ENCODE results near the gene GSTA2.
"Not testable (repeated sequence)": the region's sequence is repeated elsewhere in the genome, so short reads cannot be mapped to it uniquely, and the experiment has no call there.

The GSTA2 gene
- 0 reads per million in 4 donors for total RNA-seq

DNA sequence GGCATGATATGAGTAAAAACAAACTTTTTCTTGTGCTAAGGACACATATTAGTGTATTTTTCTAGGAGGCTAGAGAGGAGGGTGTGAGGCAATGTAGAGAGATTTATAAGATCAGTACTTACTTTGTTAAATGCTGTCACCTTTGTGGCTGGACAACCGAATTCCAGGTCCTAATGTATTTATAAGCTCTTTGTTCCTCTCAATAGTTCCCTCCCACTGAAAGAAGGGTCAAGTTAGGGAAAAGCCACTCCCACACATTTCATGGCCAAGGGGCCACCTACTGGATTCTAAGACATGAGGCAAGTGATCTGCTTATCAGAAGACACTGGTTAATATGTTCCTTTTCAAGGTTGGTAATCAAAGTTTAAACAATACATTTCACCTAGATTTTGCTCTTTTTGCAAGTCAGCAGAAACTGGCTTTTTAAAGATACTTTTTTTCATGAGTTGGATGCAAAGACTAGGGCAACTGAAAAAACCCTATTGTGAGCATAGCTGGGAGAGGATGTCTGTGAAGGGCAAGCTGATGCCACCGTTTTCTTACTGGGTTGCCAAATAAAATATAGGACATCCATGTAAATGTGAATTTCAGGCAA, at the start of gene GSTA2:
TSS of gene GSTA2 (minus strand) at position 154 of the 595 bp plus-strand sequence. CDS start 5,528 bp downstream, outside the sequence.
- not testable (repeated sequence) for DNase-seq

DNA sequence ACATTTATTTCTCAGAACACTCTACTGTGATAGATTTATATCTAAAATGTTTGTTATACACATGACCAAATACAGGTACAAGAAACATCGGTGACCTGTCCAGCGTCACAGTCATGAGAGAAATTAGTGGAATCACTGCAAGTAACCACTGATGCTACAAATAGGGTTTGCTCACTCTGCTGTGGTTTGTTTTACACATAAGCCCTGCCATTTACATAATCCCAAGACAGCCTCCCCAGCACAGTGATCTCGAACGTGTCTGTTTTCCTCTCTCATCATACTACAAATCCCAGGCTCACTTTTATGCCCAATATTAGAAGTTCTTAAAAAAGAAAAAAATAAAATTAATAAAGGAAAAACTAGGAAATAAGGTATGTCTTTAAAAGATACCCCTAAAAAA, 46.5 kb upstream of the GSTA2 start:
- DNase-seq, result not testable (repeated sequence)

DNA sequence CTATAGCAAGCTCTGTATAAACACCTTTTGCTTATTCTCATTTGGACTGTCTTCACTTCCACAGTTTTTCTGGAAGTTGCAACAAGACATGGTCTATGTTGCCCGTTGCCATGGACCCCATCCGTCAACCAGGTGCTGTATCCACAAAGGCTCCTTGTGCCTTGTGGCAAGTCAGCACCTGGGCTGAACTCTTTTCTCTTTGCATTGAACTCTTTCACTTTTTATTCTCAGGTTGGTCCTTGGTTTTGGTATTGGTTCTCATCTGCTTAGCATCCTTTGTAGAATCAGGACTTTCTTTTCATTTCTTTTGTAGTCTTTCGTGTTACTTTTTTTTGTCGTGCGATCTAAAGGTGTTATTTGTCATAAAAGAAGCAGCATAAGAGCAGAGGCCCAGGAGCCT, 45.4 kb upstream of the GSTA2 start:
- DNase-seq, result no peak

DNA sequence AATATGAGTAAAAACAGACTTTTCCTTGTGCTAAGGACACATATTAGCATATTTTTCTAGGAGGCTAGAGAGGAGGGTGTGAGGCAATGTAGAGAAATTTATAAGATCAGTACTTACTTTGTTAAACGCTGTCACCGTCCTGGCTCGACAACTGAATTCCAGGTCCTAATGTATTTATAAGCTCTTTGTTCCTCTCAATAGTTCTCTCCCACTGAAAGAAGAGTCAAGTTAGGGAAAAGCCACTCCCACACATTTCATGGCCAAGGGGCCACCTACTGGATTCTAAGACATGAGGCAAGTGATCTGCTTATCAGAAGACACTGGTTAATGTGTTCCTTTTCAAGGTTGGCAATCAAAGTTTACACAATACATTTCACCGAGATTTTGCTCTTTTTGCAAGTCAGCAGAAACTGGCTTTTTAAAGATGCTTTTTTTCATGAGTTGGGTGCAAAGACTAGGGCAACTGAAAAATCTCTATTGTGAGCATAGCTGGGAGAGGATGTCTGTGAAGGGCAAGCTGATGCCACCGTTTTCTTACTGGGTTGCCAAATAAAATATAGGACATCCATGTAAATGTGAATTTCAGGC, 40.5 kb upstream of the GSTA2 start, which contains the start of gene GSTA1:
TSS of gene GSTA1 (minus strand) at position 149 of the 588 bp plus-strand sequence. CDS start 4,549 bp downstream, outside the sequence.
- DNase-seq, result not testable (repeated sequence)

DNA sequence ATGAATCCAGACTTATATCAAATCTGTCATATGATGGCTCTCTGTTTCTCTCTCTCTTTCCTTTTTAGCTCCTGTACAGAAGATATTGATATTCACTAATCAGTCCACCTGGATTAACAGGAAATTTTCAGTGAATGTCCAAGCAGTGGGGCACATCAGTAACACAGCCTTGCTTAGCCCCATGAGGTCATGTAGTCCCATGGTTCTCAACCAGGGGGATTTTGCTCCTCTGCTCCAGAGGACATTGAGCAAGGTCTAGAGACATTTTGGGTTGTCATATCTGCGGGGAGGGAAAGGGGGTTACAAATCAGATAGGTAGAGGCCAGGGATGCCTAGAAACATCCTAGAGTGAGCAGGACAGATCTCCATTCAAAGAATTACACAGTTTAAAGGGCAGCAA, 39.5 kb upstream of the GSTA2 start:
- no peak for DNase-seq

DNA sequence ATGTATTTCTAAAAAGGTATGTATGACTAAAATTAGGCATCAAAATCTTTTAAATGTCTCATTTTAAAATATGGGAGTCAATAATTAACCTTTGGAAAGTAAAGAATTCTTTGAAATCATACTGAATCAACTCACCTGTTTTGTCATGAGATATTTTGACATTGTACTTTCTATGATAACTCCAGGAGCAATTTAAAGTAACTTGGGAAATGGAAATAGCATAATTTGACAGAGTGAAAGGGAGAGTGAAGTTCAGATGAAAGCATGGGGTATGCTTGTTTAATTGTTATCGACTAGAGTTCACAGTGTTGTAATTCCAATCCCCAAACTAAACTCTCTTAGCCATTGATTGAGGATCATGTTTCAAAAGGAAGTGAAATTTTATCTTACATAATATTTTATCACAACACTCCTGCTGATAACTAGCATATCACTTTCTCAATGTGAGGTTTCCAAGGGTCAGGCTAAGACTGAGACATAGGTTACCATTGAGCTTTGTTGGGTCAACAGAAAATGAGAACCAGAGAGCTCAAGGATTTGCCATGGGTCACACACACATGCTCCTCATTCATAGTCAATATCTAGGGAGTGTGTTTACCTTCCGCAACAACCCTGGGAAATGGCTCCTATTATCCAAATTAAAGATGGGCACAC, 38.0 kb upstream of the GSTA2 start:
- DNase-seq, result no peak

DNA sequence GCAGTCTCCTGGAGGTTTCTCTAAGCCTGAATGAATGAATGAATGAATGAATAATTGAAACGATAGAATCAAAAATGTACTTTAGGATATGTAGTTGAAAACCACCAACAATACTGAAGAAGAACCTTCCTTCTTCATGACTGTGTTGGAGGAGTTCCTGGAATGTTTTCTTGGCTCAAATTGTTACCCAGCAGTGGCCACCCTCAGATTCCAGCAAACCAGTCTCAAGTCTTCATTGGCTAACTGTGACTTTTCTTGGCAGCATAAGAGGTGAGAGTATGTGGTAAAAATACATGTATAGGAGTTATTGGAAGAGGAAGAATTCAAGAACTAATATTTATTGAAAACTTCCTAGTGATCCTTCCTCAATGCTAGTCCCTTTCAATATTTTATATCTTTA, 36.0 kb upstream of the GSTA2 start:
- not testable (repeated sequence) for DNase-seq

DNA sequence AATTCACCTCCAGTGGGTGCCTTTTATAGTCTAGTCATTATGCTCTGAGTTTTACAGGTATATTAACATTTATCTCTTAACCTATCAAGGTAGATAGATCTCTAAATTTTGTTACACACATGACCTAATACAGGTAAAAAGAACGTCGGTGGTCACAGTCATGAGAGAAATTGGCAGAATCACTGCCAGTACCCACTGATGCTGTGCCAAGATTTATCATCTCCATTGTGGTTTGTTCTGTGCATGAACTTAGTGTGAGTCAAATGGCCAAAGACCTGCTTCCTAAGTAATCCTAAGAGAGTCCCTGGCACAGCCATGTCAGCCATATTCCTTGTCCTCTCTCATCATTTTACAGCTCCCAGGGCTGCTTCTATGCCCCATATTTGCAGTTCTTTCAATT, 31.1 kb upstream of the GSTA2 start:
- not testable (repeated sequence) for DNase-seq

DNA sequence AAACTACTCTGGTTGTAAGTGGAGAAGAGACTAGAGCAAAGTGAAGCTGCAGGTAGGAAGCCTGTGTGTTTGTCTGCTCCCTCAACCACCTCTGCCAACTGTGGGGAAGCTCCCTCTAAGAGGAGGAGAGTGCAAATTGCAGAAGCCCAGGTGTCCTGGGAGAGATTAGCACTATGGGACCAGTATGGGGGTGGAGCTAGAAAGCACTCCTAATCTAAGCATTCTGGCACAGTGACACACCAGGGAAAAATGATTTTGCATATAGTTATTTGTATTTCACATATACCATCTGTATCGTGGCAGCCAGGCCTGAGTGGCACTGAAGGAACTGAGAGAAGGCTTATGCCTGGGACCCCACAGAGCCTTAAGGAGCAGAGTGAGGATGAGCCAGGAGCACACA, 27.6 kb upstream of the GSTA2 start:
- DNase-seq, result no peak

DNA sequence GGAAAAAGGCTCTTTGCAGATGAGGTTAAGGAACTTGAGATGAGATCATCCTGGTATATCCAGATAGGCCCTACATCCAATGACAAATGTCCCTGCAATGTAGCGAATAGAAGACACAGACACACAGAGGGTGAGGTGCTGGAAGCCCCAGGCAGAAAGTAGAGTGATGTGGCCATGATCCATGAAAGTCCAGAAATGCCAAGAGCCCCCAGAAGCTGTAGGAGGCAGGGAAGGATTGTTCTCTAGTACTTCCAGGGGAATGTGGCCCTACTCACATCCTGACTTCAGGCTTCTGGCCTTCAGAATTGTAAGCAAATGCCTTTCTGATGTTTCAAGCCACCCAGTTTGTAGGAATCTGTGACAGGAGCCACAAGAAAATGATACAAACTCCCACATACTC, 26.4 kb upstream of the GSTA2 start:
- DNase-seq, result not testable (repeated sequence)

DNA sequence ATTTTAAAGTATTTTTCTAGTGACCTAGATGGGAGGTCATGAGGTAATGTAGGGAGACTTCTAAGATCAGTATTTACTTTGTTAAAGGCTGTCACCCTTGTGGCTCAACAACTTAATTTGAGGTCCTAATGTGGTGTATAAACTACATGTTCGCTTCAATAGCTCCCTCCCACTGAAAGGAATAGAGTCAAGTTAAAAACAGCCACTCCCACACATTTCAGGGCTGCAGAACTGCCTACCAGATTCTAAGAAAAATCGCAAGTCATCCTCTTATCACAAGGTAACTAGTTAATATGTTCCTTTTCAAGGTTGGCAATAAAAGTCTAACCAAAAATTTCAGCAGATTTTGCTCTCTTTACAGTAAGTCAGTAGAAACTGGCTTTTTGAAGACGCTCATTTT, 25.2 kb upstream of the GSTA2 start:
- no peak for DNase-seq

DNA sequence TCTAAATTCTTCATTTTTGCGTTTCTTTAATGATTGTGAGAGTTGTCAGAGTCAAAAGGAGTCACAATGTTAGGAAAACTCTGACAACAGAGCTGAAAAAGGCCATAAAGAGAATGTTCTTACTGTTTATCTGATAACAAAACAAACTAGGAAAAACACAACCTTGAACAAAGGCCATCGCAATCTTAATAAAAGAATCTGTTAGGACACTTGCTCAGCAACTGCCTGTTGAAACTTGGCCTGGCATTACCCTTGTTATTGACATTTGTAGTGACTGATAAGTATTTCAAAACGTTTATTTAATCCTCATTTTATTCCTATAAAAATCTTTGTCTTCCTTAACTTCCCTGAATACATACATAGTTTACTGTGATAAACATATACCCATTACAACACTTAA, 24.6 kb upstream of the GSTA2 start:
- no peak for DNase-seq

DNA sequence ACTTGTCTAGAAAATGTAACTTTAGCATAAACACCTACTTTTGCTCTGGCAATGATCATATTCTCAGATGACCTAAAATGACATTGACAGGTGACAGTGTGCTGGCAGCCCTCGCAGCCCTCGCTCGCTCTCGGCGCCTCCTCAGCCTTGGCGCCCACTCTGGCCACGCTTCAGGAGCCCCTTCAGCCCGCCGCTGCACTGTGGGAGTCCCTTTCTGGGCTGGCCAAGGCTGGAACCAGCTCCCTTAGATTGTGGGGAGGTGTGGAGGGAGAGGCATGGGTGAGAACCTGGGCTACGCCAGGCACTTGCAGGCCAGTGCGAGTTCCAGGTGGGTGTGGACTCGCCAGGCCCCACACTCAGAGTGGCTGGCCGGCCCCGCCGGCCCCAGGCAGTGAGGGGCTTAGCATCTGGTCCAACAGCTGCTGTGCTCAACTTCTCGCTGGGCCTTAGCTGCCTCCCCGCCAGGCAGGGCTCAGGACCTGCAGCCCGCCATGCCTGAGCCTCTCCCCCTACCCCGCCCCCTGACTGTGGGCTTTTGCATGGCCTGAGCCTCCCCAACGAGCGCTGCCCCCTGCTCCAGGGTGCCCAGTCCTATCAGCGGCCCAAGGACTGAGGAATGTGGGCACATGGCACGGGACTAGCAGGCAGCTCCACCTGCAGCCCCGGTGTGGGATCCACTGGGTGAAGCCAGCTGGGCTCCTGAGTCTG, 23.1 kb upstream of the GSTA2 start:
- DNase-seq, result no peak

DNA sequence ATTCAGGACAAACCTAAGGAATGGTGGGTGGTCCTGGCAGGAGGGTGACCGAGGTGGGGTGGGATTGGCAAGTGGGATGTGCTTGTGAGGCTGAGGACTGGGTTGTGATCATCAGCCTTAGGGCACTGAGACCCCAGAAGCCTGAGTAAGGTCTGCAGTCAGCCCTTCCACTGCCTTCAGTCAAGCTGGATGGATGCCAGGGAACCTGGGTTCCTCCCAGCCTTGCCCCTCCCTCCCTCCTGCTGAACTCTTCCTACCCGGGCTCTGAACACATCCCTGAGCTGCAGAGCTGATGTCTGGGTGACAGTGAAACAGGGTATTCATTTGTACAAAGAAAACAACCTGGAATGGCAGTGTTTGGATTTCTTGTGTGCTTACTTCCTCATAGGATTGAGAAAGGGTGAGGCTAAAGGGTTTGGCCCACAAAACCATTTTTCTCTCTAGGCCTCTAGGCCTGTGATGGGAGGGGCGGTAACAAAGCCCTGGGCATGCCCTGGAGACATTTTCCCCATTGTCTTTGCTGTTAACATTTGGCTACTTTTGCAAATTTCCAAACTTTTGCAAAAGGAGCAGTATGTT, 19.5 kb upstream of the GSTA2 start:
- DNase-seq, result not testable (repeated sequence)

DNA sequence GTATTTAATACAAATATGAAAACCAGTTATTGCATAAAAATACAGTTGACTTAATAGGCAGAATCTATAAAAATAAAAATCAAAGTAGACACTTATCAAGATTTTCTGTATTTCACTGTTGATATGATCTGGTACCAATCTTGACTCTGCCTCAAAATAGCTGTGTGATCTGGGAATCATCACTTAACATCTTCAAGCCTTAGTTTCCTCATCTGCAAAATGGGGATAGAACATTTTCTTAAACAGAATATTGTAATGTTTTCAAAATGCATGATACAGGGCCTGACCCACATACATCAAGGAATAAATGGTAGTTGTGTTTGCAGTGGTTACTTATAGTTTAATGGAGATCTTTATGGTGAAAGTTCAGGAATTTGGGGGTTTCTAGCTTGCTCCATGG, 18.9 kb upstream of the GSTA2 start:
- not testable (repeated sequence) for DNase-seq

DNA sequence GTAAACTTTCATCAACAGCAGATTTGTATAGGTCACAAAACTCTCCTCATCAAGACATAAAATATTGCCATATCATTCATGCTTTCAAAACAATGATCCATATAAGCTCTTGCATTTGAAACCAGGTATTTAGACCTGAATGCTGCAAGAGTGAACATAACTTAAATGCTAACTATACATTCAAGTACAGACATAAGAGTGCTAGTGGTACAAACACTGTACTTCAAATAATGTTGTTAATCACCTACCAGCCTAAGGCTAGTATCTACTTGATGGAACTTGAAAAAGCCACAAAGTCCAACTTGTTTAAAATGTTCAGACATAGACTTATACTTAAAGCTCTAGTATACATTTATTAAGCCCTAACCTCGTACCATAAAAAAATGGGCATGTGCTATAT, 16.0 kb upstream of the GSTA2 start:
- DNase-seq, result no peak

DNA sequence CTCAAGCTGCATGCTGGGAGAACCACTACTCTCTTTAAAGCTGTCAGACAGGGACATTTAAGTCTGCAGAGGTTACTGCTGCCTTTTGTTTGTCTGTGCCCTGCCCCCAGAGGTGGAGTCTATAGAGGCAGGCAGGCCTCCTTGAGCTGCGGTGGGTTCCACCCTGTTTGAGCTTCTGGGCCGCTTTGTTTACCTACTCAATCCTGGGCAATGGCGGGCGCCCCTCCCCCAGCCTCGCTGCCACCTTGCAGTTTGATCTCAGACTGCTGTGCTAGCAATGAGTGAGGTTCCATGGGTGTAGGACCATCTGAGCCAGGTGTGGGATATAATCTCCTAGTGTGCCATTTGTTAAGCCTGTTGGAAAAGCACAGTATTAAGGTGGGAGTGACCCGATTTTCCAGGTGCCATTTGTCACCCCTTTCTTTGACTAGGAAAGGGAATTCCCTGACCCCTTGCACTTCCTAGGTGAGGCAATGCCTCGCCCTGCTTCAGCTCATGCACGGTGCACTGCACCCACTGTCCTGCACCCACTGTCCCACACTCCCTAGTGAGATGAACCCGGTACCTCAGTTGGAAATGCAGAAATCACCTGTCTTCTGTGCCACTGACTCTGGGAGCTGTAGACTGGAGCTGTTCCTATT, 13.6 kb upstream of the GSTA2 start:
- DNase-seq, result not testable (repeated sequence)

DNA sequence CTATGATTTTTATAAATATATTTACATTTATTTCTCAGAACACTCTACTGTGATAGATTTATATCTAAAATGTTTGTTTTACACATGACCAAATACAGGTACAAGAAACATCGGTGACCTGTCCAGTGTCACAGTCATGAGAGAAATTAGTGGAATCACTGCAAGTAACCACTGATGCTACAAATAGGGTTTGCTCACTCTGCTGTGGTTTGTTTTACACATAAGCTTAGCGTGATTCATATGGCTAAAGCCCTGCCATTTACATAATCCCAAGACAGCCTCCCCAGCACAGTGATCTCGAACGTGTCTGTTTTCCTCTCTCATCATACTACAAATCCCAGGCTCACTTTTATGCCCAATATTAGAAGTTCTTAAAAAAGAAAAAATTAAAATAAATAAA, 6.1 kb upstream of the GSTA2 start:
- not testable (repeated sequence) for DNase-seq

DNA sequence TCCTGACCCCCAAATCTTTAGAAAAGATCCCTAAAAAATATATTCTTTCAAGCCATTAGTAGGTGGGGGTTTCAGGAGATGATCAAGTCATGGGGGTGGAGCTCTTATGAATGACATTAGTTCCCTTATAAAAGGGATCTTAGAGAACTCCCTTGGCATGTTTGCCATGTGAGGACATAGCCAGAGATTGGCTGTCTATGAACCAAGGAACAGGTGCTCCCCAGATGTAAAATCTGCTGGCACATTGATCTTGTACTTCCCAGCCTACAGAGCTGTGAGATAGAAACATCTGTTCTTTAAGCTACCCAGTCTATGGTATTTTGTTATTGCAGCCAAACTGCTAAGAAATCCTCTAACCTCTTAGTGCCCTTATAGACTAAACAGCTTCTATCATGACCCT, 4.4 kb upstream of the GSTA2 start:
- DNase-seq, result not testable (repeated sequence)

DNA sequence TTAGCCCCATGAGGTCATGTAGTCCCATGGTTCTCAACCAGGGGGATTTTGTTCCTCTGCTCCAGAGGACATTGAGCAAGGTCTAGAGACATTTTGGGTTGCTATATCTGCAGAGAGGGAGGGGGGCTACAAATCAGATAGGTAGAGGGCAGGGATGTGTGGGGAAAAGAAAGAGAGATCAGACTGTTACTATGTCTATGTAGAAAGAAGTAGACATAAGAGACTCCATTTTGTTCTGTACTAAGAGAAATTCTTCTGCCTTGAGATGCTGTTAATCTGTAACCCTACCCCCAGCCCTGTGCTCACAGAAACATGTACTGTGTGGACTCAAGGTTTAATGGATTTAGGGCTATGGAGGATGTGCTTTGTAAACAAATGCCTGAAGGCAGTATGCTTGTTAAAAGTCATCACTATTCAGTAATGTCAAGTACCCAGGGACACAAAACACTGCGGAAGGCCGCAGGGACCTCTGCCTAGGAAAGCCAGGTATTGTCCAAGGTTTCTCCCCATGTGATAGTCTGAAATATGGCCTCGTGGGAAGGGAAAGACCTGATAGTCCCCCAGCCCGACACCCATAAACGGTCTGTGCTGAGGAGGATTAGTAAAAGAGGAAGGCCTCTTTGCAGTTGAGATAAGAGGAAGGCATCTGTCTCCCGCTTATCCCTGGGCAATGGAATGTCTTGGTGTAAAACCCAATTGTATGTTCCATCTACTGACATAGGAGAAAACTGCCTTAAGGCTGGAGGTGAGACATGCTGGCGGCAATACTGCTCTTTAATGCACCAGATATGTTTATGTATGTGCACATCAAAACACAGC, 1.4 kb downstream of the GSTA2 start:
- DNase-seq, result not testable (repeated sequence)

DNA sequence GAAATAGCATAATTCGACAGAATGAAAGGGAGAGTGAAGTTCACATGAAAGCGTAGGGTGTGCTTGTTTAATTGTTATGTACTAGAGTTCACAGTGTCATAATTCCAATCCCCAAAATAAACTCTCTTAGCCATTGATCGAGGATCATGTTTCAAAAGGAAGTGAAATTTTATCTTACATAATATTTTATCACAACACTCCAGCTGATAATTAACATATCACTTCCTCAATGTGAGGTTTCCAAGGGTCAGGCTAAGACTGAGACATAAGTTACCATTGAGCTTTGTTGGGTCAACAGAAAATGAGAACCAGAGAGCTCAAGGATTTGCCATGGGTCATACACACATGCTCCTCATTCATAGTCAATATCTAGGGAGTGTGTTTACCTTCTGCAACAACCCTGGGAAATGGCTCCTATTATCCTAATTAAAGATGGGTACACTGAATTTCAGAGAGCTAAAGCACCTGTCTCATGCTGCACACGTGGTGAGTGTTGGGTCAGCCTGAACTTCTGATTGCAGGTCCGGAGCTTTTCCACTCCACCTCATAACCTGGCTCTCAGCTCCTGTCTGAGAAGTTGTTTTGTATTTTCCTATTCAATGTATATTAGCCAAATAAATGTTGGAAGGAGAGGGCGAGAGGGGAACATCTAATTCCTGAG, 3.0 kb downstream of the GSTA2 start:
- no peak for DNase-seq
